SK-N-MC (cell line): ENCODE results near the gene ARHGEF17.

Experiments
- DNase-seq: peaks from one replicate; pipeline ENCODE4 v3.0.0-alpha.2; 2011; ENCODE audit warnings: low read depth, low spot score
- H3K27ac ChIP-seq: fragments of 200-600 bp; sonication (generic); 2 replicates; pipeline ENCODE4 v1.5.1; 2016; ENCODE audit warnings: mixed run types
- H3K36me3 ChIP-seq: fragments of 200-600 bp; sonication (generic); 2 replicates; pipeline ENCODE4 v1.6.1; 2017; ENCODE audit warnings: antibody characterized with exemption, low read length, mixed read lengths; ENCODE audit not compliant: insufficient read depth
- H3K4me3 ChIP-seq: fragments of 200-600 bp; sonication (generic); 2 replicates; pipeline ENCODE4 v1.5.1; 2016
- H3K9ac ChIP-seq: fragments of 200-600 bp; sonication (generic); 2 replicates; pipeline ENCODE4 v1.8.0; 2017; ENCODE audit warnings: mixed run types, mixed read lengths; ENCODE audit not compliant: insufficient read length
- H3K9me3 ChIP-seq: fragments of 200-600 bp; sonication (generic); 2 replicates; pipeline ENCODE4 v1.6.1; 2017; ENCODE audit warnings: low read depth, mild to moderate bottlenecking, antibody characterized with exemption, low read length, moderate library complexity, mixed read lengths
- EZH2 ChIP-seq: fragments of 200-600 bp; sonication (generic); IDR thresholded peaks from one replicate; pipeline ENCODE4 v1.6.1; 2017; ENCODE audit warnings: antibody characterized with exemption
- FOXP2 ChIP-seq: optimal IDR thresholded peaks from 2 replicates; pipeline ENCODE3; 2011; ENCODE audit warnings: mild to moderate bottlenecking, moderate library complexity; ENCODE audit not compliant: insufficient read depth; ENCODE audit errors: extremely low read length, control extremely low read depth
- POLR2AphosphoS5 ChIP-seq: IDR thresholded peaks from 2 replicates; pipeline ENCODE4 v1.6.1; 2012; ENCODE audit warnings: mild to moderate bottlenecking, low read depth, low read length, borderline replicate concordance

The ARHGEF17 gene

DNA sequence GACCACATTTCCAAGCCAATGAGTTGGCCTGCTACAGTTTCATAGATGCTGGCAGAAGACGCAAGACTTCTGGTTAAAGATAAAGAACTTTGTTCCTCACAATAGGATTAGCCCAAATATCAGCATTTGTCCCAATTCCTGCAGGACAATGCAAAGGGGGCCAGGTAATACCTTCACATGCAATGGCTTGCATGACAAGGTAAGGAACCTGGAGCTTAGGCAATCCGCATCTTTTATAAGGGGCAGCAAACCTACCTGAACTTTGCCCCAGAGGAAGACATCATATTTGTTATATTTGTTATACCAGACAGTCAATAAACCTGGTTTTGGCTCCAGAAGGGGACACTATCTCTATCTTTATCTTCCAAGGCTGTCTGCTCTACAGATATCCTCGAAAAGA lies 30.6 kb upstream of the ARHGEF17 start:
- no peaks in the 10 kb centered on the region for H3K9me3 ChIP-seq
- H3K36me3 ChIP-seq: no peaks in the 10 kb centered on the region
- H3K9ac ChIP-seq: no peak overlapping the region
- no peak for TF ChIP-seq FOXP2
- no peak for TF ChIP-seq POLR2AphosphoS5
- no peak for TF ChIP-seq EZH2
- H3K27ac ChIP-seq: no peak overlapping the region
- H3K4me3 ChIP-seq: no peak overlapping the region
- no peak for DNase-seq

DNA sequence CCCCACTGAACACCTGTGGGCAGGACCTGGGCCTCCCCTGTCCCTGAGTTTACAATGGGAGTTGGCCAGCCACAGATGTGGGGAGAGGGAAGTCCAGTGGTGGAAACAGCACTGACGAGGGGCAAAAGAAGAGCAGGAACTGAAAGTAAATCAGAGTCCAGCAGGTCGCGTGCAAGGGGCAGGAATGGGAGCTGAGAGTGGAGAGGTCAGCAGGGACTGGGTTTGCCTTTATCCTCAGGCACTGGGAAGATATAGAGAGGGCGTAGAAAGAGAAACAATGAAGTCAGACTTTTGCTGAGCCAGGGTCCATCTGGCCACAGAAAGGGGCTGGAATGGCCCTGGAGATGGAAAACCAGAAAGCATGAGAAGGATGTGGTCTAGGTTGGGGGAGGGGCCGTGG lies 27.4 kb upstream of the ARHGEF17 start:
- no peak for DNase-seq
- no peak for TF ChIP-seq POLR2AphosphoS5
- TF ChIP-seq FOXP2: no peak
- no peak for TF ChIP-seq EZH2
- Histone ChIP-seq H3K36me3 (no peaks in the 10 kb centered on the region), H3K9me3 (no peaks in the 10 kb centered on the region), H3K4me3 (no peak overlapping the region), H3K27ac (no peak overlapping the region), H3K9ac (no peak overlapping the region)

DNA sequence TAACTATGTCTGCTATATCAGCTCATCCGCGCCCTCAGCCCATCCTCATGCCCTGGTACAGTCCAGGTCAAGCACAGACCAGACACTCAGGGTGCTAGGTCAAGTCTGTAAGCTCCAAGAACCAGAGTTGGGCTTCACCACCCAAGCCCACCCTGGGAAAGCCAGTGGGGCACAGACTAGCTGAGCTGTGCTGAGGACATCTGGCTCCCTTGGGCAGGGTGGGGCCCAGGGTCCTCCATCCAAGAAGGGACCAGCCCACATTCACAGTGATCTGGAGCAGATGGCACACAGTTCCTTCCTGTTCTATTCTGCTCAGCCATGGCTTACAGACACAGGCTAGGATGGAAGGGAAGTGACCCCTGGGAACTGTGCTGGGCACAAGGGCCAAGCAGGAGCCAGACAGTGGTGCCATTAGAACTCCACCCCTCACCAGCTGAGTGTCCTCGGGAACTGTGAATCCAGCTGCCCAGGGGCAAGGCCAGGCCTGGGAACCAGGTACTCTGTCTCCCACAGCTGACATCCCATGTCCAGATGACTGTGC lies 26.8 kb upstream of the ARHGEF17 start:
- H3K9ac ChIP-seq: no peak overlapping the region
- no peaks in the 10 kb centered on the region for H3K36me3 ChIP-seq
- H3K27ac ChIP-seq: no peak overlapping the region

DNA sequence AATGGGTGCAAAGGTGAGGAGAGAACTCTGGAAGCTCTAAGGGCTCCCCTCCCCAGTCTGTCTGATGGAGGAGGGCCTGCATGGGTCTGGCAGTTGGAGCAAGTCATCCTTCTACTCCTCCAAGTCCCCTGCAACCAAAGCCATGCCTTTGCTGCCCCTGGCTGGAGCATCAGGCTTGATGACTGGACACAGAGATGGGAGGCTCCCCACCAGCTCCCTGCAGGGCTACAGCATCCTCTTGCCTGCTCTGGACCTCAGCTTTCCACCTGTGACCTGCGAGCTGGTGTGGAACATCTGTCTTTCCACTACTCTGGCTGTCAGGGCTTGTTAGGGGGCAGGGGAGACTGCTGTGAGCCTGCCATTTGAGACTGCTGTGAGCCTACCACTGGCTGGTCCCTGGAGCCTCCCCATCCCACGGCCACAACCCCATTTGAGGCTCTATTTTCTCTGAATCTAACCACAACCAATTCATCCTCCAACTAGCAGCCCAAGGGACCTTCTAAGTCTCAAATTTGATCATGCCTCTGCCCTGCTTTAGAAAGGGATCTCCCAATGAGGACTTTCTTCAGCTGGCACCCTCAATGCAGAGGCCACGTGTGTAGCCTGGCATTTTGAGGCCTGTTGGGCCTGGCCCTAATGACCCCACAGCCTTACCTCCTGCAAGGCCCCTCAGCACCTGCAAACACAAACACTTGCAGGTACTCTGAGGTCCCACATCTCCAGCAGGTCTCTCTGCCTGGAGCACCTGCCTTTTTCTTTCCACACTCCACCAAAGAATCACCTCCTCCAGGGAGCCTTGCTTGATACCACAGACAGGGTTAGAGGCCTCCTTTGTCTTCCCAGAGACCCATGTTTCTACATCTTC lies 26.0 kb upstream of the ARHGEF17 start:
- no peak overlapping the region for H3K9ac ChIP-seq
- no peak for DNase-seq
- no peak overlapping the region for H3K27ac ChIP-seq
- TF ChIP-seq POLR2AphosphoS5 (no peak), FOXP2 (no peak), EZH2 (no peak)
- no peaks in the 10 kb centered on the region for H3K36me3 ChIP-seq
- no peak overlapping the region for H3K4me3 ChIP-seq
- H3K9me3 ChIP-seq: no peaks in the 10 kb centered on the region

More for the DNA sequence above, 26.8 kb upstream of the ARHGEF17 start:
- Histone ChIP-seq H3K4me3 (no peak overlapping the region), H3K9me3 (no peaks in the 10 kb centered on the region)
- TF ChIP-seq FOXP2: no peak
- TF ChIP-seq POLR2AphosphoS5: no peak
- no peak for TF ChIP-seq EZH2
- DNase-seq: no peak

DNA sequence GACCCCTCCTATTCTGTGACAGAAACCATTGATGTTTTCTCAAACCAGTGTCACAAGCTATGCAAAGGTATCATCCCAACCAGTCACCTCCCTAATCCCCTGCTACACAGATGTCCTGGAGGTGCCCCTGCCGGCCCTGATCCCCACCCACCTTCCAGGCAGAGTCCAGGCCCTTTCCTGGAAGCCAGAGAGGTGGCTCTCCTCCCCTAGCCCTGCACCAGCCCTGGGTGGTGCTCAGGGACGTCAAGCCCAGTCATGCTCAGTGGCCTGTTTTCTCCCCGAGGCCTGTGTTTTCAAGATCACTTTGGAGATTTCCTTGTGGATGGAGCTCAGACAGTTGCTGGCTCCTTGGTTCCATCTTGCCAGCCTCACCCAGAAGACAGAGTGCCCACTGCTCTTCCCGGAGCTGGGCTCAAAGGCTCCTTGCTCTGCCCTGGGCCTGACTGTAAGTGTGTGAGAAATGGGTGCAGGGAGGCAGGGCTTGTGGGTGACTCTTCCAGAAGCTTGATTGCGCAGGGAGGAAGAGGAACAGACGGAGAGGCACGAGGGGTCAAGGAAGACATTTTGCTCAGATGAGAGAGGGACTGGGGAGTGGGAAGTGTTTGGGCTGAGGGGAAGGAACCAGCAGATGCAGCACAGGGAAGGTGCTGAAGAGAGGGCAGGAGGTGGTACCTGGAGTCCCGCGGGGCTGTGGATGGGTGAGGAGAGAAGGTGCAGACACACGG lies 24.6 kb upstream of the ARHGEF17 start:
- DNase-seq: no peak
- Histone ChIP-seq H3K4me3 (no peak overlapping the region), H3K36me3 (no peaks in the 10 kb centered on the region), H3K9me3 (no peaks in the 10 kb centered on the region), H3K27ac (no peak overlapping the region), H3K9ac (no peak overlapping the region)
- TF ChIP-seq FOXP2 (no peak), EZH2 (no peak), POLR2AphosphoS5 (no peak)

DNA sequence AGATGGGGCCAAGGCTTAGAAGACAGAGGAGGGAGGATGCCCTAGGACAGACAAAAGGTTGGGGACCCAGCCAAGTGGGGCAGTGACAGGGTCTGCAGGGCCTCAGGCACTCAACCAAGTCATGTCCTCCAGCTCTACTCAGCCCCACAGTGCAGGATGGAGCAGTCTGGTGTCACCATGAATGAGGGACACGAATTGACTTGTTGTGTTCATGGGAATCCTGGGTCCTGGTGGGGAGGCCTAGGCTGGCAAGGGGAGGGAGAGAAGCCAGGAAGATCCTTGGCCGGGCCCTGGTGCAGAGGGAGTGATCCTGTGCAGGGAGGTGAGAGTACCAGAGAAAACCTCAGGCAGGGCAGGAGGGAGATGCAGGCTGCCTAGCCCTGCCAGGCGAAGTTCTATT lies 24.0 kb upstream of the ARHGEF17 start:
- no peak for DNase-seq
- Histone ChIP-seq H3K36me3 (no peaks in the 10 kb centered on the region), H3K4me3 (no peak overlapping the region), H3K27ac (no peak overlapping the region), H3K9me3 (no peaks in the 10 kb centered on the region), H3K9ac (no peak overlapping the region)
- TF ChIP-seq FOXP2: no peak
- no peak for TF ChIP-seq EZH2
- no peak for TF ChIP-seq POLR2AphosphoS5

DNA sequence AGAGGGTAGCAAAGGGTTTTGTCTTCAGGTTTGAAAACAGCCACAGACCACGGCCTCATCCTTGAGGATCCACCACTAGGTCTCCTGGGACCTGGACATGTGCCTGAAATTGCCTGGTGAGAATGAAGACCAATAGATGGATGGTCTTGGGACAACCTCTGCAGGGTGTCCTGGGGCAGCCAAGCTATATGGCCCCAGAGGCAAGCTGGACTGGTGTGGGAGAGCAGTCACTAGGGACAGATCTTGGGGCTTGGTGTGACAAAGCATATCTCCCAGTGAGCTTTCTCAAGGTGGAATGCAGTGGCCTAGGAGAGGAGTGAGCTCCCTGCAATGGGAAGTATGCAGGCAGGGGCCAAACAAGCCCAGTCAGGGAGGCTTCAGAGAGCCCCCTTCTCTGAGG lies 22.4 kb upstream of the ARHGEF17 start:
- TF ChIP-seq FOXP2: no peak
- TF ChIP-seq POLR2AphosphoS5: no peak
- no peak for TF ChIP-seq EZH2
- no peaks in the 10 kb centered on the region for H3K36me3 ChIP-seq
- H3K27ac ChIP-seq: no peak overlapping the region
- DNase-seq: no peak
- no peak overlapping the region for H3K4me3 ChIP-seq
- H3K9me3 ChIP-seq: no peaks in the 10 kb centered on the region
- H3K9ac ChIP-seq: no peak overlapping the region

DNA sequence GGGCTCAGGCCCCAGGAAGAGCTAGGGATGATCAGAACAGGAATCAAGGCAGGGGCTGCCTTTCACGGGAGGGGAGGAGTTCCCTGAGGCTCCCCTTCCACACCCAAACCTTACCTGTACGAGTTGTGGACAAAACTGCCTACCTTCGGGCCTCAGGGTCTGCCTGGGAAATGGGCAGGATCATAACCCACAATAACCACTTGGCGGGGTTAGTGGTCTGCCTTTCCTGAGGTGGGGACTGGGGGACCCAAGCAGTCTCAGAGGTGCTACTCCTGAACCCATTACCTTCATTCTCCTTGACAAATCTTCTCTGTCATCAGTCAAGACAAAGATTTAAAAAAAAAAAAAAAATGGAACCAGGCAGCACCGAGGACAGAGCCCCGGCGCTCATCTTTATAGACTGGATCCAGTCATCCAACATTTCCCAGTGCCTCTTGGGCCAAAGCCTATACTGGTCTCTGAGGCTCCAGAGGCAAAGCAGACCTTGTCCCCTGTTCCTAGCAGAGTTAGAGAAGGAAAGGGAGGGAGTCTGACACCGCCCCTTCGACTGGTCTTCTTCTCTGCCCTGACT lies 21.8 kb upstream of the ARHGEF17 start:
- H3K27ac ChIP-seq: no peak overlapping the region
- H3K9me3 ChIP-seq: no peaks in the 10 kb centered on the region
- no peak for DNase-seq
- no peak overlapping the region for H3K4me3 ChIP-seq
- H3K36me3 ChIP-seq: no peaks in the 10 kb centered on the region
- H3K9ac ChIP-seq: no peak overlapping the region
- TF ChIP-seq EZH2: no peak
- TF ChIP-seq POLR2AphosphoS5: no peak
- no peak for TF ChIP-seq FOXP2
